Measurements from ENCODE around the gene RGS9.

- no peak for TF ChIP-seq EZH2phosphoT487 (IDR thresholded peaks at IDR 0.05; ENCODE audit: unreplicated experiment)
- TF ChIP-seq EZH2 (IDR thresholded peaks at IDR 0.05; ENCODE audit: low read depth, unreplicated experiment) = no peak
- TF ChIP-seq CTCF (conservative IDR thresholded peaks at IDR 0.05; ENCODE audit: low read depth in 2 of 2) = no peak
- no peak for TF ChIP-seq POLR2AphosphoS5 (IDR thresholded peaks at IDR 0.05; ENCODE audit: low read depth)
- no peak for TF ChIP-seq ETS1 (IDR thresholded peaks at IDR 0.05)
- TF ChIP-seq REST (IDR thresholded peaks at IDR 0.05; ENCODE audit: unreplicated experiment) = no peak
- TF ChIP-seq ZNF114 (CRISPR knock-in tag; IDR thresholded peaks at IDR 0.05) = no peak
- TF ChIP-seq CREB1 (CRISPR knock-in tag; IDR thresholded peaks at IDR 0.05; ENCODE audit: low read depth) = no peak
- TF ChIP-seq ZNF331 (CRISPR knock-in tag; IDR thresholded peaks at IDR 0.05; ENCODE audit: low read depth) = no peak
- no peak for TF ChIP-seq NANOG (IDR thresholded peaks at IDR 0.05; ENCODE audit: borderline replicate concordance)
- no peak for TF ChIP-seq ZNF462 (CRISPR knock-in tag; IDR thresholded peaks at IDR 0.05)
- TF ChIP-seq STAT1 (IDR thresholded peaks at IDR 0.05; ENCODE audit: unreplicated experiment) = no peak
- TF ChIP-seq JUNB (IDR thresholded peaks at IDR 0.05; ENCODE audit: unreplicated experiment) = no peak
Measured at GRCh38 chr17:65101371-65101770, 35.8 kb upstream of the RGS9 start.
